Measurements from ENCODE around the gene EGFR. TPM values are rescaled to one million over a fixed set of nuclear protein-coding genes. Genes with fewer than 3 reads are reported as not detected.

Gene EGFR
- total RNA-seq, 1 donor from 2014 or later: 67.2 TPM

DNA sequence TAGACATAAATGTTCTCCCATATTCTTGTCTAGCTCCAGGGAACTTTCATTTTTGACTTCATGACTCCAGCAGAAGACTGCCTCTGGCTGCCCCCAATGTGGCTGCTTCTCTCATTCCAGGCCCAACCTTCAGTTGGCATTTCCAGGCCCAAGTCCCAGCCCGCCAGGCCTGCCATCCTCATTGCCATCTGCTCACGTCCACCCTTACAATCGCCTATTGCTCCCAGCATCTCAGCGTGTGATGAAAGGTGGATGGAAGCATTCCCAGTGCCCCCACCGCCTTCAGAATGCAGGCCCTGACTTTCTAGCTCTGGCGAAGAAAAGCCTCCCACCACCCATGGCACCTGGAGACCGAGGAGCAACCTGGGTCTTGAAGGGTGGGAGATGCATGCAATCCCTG lies 214.2 kb downstream of the EGFR start:
- Histone ChIP-seq H3K36me3 (ENCODE audit: control insufficient read depth, insufficient read depth, low read length) (no peaks in the 10 kb centered on the region), H3K27me3 (ENCODE audit: control insufficient read depth, insufficient read depth, low read length) (peaks cover 2% of the 10 kb centered on the region), H3K4me3 (ENCODE audit: low read depth, low read length) (no peak overlapping the region)
- TF ChIP-seq, protein P1, sequence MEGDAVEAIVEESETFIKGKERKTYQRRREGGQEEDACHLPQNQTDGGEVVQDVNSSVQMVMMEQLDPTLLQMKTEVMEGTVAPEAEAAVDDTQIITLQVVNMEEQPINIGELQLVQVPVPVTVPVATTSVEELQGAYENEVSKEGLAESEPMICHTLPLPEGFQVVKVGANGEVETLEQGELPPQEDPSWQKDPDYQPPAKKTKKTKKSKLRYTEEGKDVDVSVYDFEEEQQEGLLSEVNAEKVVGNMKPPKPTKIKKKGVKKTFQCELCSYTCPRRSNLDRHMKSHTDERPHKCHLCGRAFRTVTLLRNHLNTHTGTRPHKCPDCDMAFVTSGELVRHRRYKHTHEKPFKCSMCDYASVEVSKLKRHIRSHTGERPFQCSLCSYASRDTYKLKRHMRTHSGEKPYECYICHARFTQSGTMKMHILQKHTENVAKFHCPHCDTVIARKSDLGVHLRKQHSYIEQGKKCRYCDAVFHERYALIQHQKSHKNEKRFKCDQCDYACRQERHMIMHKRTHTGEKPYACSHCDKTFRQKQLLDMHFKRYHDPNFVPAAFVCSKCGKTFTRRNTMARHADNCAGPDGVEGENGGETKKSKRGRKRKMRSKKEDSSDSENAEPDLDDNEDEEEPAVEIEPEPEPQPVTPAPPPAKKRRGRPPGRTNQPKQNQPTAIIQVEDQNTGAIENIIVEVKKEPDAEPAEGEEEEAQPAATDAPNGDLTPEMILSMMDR (IDR thresholded peaks at IDR 0.05; ENCODE audit: insufficient read depth, low read length, poor library complexity, severe bottlenecking): no peak
- no peak for DNase-seq (ENCODE audit: low read depth)

DNA sequence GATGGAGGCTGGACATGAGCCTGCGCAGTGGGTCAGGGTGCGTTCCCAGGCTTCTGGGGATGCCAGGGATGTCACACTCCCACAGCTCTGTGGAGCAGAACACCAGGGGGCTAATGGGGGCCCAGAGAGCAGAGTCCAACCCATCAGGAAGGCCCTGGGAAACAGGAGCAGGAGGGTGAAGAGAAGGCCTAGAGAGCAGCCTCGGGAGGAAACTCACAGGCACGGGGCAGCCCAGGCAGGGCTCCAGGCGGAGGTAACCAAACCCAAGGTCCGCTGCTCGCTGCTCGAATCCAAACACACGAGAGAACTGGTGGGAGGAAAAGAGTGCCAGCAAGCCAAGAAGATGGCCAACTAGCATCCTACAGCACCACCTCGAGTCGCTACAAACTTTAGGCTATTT lies 215.6 kb downstream of the EGFR start:
- H3K4me3 ChIP-seq (ENCODE audit: low read depth, low read length): no peak overlapping the region
- TF ChIP-seq, protein P1 (IDR thresholded peaks at IDR 0.05; ENCODE audit: insufficient read depth, low read length, poor library complexity, severe bottlenecking): no peak
- H3K36me3 ChIP-seq (ENCODE audit: control insufficient read depth, insufficient read depth, low read length): no peaks in the 10 kb centered on the region
- DNase-seq (ENCODE audit: low read depth): no peak
- peaks cover 2% of the 10 kb centered on the region for H3K27me3 ChIP-seq (ENCODE audit: control insufficient read depth, insufficient read depth, low read length)

DNA sequence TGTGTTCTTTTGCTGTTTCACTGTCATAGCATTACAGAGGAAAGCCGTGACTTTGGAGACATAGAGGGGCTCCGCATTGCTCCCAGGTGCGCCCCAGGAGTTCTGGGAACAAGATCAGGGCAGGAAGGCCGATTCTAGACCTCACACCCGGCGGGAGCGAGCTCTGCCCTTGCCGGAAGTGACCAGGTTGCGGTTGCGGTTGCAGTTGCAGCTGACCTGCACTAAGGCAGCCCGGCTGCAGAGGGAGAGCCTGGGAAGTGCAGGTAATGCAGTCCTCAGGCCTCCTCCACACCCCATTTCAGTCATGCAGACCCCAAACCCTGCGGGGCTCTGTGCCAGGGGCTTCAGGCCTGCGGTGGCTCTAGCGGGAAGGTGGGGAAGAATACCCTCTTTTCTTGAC lies 216.3 kb downstream of the EGFR start:
- no peak for DNase-seq (ENCODE audit: low read depth)
- H3K4me3 ChIP-seq (ENCODE audit: low read depth, low read length): no peak overlapping the region
- TF ChIP-seq, protein P1 (IDR thresholded peaks at IDR 0.05; ENCODE audit: insufficient read depth, low read length, poor library complexity, severe bottlenecking): no peak
- H3K27me3 ChIP-seq (ENCODE audit: control insufficient read depth, insufficient read depth, low read length): peaks cover 2% of the 10 kb centered on the region
- H3K36me3 ChIP-seq (ENCODE audit: control insufficient read depth, insufficient read depth, low read length): no peaks in the 10 kb centered on the region

DNA sequence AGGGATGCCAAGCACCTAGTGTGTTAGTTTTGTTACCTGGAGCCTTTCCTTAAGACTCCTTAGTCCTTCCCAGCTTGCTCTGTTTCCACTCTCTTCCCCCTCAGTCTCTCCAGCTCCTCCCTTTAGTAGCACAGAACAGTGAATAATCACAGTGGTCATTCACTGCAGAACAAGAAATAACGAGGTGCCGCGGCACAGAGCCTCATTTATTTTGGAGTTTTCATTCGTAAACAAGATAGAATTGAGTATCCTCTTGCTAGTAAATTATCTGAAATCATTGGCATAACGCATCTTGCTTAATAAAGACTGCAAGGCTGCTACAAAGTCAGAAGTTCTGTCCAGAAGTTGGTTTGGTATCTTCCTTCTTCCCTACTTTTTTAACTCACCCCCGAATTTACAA lies 217.0 kb downstream of the EGFR start:
- H3K27me3 ChIP-seq (ENCODE audit: control insufficient read depth, insufficient read depth, low read length): peaks cover 2% of the 10 kb centered on the region
- H3K36me3 ChIP-seq (ENCODE audit: control insufficient read depth, insufficient read depth, low read length): no peaks in the 10 kb centered on the region
- DNase-seq (ENCODE audit: low read depth): no peak
- H3K4me3 ChIP-seq (ENCODE audit: low read depth, low read length): no peak overlapping the region
- TF ChIP-seq, protein P1 (IDR thresholded peaks at IDR 0.05; ENCODE audit: insufficient read depth, low read length, poor library complexity, severe bottlenecking): no peak

DNA sequence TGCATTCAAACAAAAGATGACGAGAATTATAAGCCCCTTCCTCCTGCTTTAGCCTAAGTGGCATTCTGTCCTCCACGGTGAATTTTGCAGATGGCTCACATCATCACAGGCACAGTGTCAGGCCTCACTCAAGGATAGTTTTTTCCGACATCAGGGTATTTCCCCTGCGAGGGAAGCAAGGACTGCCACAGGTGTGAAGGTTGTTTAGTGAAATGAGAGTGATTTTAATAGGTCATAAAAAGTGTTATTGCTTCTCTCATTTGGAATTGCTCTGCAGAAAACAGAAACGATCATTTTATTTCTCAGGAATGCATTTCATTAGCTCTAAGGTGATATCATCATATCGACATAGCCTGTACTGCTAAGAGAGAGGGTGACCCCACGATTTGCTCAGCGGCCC lies 217.7 kb downstream of the EGFR start:
- DNase-seq (ENCODE audit: low read depth): no peak
- Histone ChIP-seq H3K27me3 (ENCODE audit: control insufficient read depth, insufficient read depth, low read length) (peaks cover 2% of the 10 kb centered on the region), H3K4me3 (ENCODE audit: low read depth, low read length) (no peak overlapping the region), H3K36me3 (ENCODE audit: control insufficient read depth, insufficient read depth, low read length) (no peaks in the 10 kb centered on the region)
- TF ChIP-seq, protein P1 (IDR thresholded peaks at IDR 0.05; ENCODE audit: insufficient read depth, low read length, poor library complexity, severe bottlenecking): no peak

DNA sequence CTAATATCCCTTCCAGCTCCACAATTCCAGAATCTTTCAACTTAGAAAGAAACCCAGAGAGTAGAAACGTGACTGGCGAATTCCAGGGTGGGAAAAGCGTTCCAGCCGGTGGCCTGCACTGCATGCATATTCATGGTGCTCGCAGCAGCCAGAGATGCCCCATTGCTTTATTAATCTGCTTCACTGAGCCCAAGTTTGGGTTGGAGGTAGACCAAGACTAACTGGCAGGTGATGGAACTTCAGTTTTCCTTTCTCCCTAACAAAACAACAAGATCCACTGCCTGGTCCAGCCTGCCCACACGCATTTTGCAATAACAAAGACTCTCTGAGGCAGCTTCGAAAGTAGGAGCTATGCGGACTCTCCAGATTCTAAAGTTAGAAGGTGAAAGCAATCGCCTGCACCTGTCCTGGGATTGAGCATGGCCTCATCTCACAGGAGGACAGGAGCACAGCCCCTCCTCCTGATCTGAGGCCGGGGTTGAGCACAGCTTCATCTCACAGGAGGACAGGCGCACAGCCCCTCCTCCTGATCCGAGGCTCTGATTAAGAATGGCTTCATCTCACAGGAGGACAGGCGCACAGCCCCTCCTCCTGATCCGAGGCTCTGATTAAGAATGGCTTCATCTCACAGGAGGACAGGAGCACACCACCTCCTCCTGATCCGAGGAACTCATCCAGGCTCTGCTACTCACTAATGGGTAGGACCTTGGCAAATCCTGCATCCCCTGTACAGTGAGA lies 218.5 kb downstream of the EGFR start:
- TF ChIP-seq, protein P1 (IDR thresholded peaks at IDR 0.05; ENCODE audit: insufficient read depth, low read length, poor library complexity, severe bottlenecking): no peak
- DNase-seq (ENCODE audit: low read depth): no peak
- H3K36me3 ChIP-seq (ENCODE audit: control insufficient read depth, insufficient read depth, low read length): no peaks in the 10 kb centered on the region
- peaks cover 2% of the 10 kb centered on the region for H3K27me3 ChIP-seq (ENCODE audit: control insufficient read depth, insufficient read depth, low read length)
- no peak overlapping the region for H3K4me3 ChIP-seq (ENCODE audit: low read depth, low read length)
